Neural cell (in vitro differentiated cells): Measurements from ENCODE around the gene NRIP3. TPM values are rescaled to one million over a fixed set of nuclear protein-coding genes. Genes with fewer than 3 reads are reported as not detected.

Source experiments
- H2AFZ ChIP-seq: fragments of 200-600, 300-800 bp; sonication (generic), shearing (Covaris generic); 2 replicates; pipeline ENCODE4 v1.6.0; 2014; ENCODE audit warnings: low read depth, mild to moderate bottlenecking, antibody characterized with exemption, low read length, moderate library complexity
- H3F3A ChIP-seq: fragments of 200-600 bp; shearing (Covaris generic); 2 replicates; pipeline ENCODE4 v1.6.1; 2016; ENCODE audit warnings: mild to moderate bottlenecking, moderate library complexity, mixed read lengths, antibody characterized with exemption, low read length; ENCODE audit not compliant: insufficient read depth, poor library complexity, severe bottlenecking
- H3K27ac ChIP-seq: fragments of 200-600, 300-800 bp; sonication (generic), shearing (Covaris generic); 2 replicates; pipeline ENCODE4 v1.5.1; 2014; ENCODE audit warnings: mild to moderate bottlenecking, low read length, moderate library complexity
- H3K27me3 ChIP-seq: fragments of 300-800, 200-600 bp; sonication (generic), shearing (Covaris generic); 2 replicates; pipeline ENCODE4 v1.6.0; 2014; ENCODE audit warnings: mild to moderate bottlenecking, low read depth, low read length, moderate library complexity; ENCODE audit not compliant: insufficient read depth
- H3K36me3 ChIP-seq: fragments of 300-800, 200-600 bp; sonication (generic), shearing (Covaris generic); 2 replicates; pipeline ENCODE4 v1.5.1; 2014; ENCODE audit warnings: mild to moderate bottlenecking, antibody characterized with exemption, low read length, moderate library complexity; ENCODE audit not compliant: insufficient read depth
- H3K4me2 ChIP-seq: fragments of 300-800, 200-600 bp; sonication (generic), shearing (Covaris generic); 2 replicates; pipeline ENCODE4 v1.6.0; 2014; ENCODE audit warnings: mild to moderate bottlenecking, low read length
- H3K4me3 ChIP-seq: fragments of 300-800, 200-600 bp; sonication (generic), shearing (Covaris generic); 2 replicates; pipeline ENCODE4 v1.5.1; 2014; ENCODE audit warnings: mild to moderate bottlenecking, low read length, moderate library complexity
- H3K79me2 ChIP-seq: fragments of 200-600 bp; shearing (Covaris generic); replicated peaks from 2 replicates; pipeline ENCODE4 v1.6.0; 2014; ENCODE audit warnings: mild to moderate bottlenecking, low read length, moderate library complexity; ENCODE audit not compliant: insufficient read depth
- H3K9ac ChIP-seq: fragments of 300-800, 200-600 bp; sonication (generic), shearing (Covaris generic); 2 replicates; pipeline ENCODE4 v1.6.1; 2016; ENCODE audit warnings: mild to moderate bottlenecking, low read length, mixed read lengths
- H3K9me2 ChIP-seq: fragments of 200-600 bp; shearing (Covaris generic); 2 replicates; pipeline ENCODE4 v1.6.1; 2016; ENCODE audit warnings: mild to moderate bottlenecking, low read length, mixed read lengths; ENCODE audit not compliant: insufficient read depth
- H3K9me3 ChIP-seq: fragments of 200-600, 300-800 bp; sonication (generic), shearing (Covaris generic); 2 replicates; pipeline ENCODE4 v1.6.1; 2016; ENCODE audit warnings: mild to moderate bottlenecking, mixed run types, low read length, moderate library complexity, mixed read lengths
- H4K20me1 ChIP-seq: fragments of 200-600 bp; shearing (Covaris generic); 2 replicates; pipeline ENCODE4 v1.6.1; 2016; ENCODE audit warnings: mild to moderate bottlenecking, mixed run types; ENCODE audit not compliant: insufficient read depth
- EP300 ChIP-seq: fragments of 450-650 bp; conservative IDR thresholded peaks from 2 replicates; pipeline ENCODE4 v1.6.1; 2014; ENCODE audit warnings: antibody characterized with exemption, mild to moderate bottlenecking, moderate library complexity; ENCODE audit not compliant: poor library complexity, severe bottlenecking
- EZH2 ChIP-seq: fragments of 200-600, 300-800 bp; shearing (Covaris generic), sonication (generic); IDR thresholded peaks from 2 replicates; pipeline ENCODE4 v1.6.1; 2014; ENCODE audit warnings: antibody characterized with exemption, low read length, borderline replicate concordance, mild to moderate bottlenecking; ENCODE audit not compliant: insufficient read depth, poor library complexity, severe bottlenecking
- MXI1 ChIP-seq: fragments of 450-650 bp; conservative IDR thresholded peaks from 2 replicates; pipeline ENCODE4 v1.6.1; 2014; ENCODE audit warnings: antibody characterized with exemption, mild to moderate bottlenecking; ENCODE audit not compliant: poor library complexity, severe bottlenecking
- POLR2AphosphoS5 ChIP-seq: IDR thresholded peaks from 2 replicates; pipeline ENCODE4 v1.6.1; 2012
- RAD21 ChIP-seq: fragments of 450-650 bp; conservative IDR thresholded peaks from 2 replicates; pipeline ENCODE4 v1.6.1; 2014; ENCODE audit warnings: antibody characterized with exemption, mild to moderate bottlenecking, moderate library complexity
- SMC3 ChIP-seq: fragments of 450-650 bp; conservative IDR thresholded peaks from 2 replicates; pipeline ENCODE4 v1.6.1; 2014; ENCODE audit warnings: antibody characterized with exemption, mild to moderate bottlenecking, moderate library complexity; ENCODE audit not compliant: poor library complexity
- TAF1 ChIP-seq: IDR thresholded peaks from 2 replicates; pipeline ENCODE4 v1.6.1; 2012; ENCODE audit warnings: low read depth
- polyA plus RNA-seq: library from polyadenylated mRNA; depleted of rRNA; stranded (reverse); fragments of >200 nt; gene quantifications from 2 replicates; pipeline ENCODE4 v1.2.3, GENCODE V29; 2014
- TF ChIP-seq, protein P1 (sequence below): IDR thresholded peaks from 2 replicates; pipeline ENCODE4 v1.6.1; 2012; ENCODE audit warnings: borderline replicate concordance
- TF ChIP-seq, protein P2 (sequence below): fragments of 450-650 bp; IDR thresholded peaks from 2 replicates; pipeline ENCODE4 v1.5.1; 2014; ENCODE audit warnings: antibody characterized with exemption, mild to moderate bottlenecking, moderate library complexity; ENCODE audit not compliant: poor library complexity, severe bottlenecking

Gene NRIP3
- polyA plus RNA-seq, 1 donor from 2014 or later = 8.8 TPM

DNA sequence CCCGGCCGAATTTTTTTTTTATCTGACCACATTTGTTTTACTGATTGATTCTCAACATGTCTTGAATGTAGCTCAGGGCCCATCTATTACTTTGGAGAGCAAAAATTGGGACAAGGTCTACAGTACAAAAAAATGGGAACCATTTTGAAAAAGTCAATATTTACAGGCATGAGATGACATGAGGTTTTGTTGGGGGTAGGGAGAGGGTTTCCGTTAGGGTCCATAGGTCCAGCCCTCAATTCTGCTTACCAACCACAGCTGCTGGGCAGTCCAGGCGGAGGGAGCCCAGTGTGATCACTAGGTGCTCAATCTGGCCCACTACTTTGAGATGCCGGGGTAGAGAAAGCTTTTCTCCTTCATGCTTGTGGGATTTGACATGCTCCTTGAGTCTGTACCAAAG, 18.3 kb downstream of the NRIP3 start:
- H3K4me3 ChIP-seq = no peak overlapping the region
- H3K27ac ChIP-seq = no peak overlapping the region
- no peaks in the 10 kb centered on the region for H3K27me3 ChIP-seq
- H3K36me3 ChIP-seq = no peaks in the 10 kb centered on the region
- no peaks in the 10 kb centered on the region for H4K20me1 ChIP-seq
- TF ChIP-seq EP300 = no peak
- no peak for TF ChIP-seq MXI1
- TF ChIP-seq, protein P1, sequence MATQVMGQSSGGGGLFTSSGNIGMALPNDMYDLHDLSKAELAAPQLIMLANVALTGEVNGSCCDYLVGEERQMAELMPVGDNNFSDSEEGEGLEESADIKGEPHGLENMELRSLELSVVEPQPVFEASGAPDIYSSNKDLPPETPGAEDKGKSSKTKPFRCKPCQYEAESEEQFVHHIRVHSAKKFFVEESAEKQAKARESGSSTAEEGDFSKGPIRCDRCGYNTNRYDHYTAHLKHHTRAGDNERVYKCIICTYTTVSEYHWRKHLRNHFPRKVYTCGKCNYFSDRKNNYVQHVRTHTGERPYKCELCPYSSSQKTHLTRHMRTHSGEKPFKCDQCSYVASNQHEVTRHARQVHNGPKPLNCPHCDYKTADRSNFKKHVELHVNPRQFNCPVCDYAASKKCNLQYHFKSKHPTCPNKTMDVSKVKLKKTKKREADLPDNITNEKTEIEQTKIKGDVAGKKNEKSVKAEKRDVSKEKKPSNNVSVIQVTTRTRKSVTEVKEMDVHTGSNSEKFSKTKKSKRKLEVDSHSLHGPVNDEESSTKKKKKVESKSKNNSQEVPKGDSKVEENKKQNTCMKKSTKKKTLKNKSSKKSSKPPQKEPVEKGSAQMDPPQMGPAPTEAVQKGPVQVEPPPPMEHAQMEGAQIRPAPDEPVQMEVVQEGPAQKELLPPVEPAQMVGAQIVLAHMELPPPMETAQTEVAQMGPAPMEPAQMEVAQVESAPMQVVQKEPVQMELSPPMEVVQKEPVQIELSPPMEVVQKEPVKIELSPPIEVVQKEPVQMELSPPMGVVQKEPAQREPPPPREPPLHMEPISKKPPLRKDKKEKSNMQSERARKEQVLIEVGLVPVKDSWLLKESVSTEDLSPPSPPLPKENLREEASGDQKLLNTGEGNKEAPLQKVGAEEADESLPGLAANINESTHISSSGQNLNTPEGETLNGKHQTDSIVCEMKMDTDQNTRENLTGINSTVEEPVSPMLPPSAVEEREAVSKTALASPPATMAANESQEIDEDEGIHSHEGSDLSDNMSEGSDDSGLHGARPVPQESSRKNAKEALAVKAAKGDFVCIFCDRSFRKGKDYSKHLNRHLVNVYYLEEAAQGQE = no peak
- TF ChIP-seq POLR2AphosphoS5 = no peak
- no peak for TF ChIP-seq EZH2
- TF ChIP-seq, protein P2, sequence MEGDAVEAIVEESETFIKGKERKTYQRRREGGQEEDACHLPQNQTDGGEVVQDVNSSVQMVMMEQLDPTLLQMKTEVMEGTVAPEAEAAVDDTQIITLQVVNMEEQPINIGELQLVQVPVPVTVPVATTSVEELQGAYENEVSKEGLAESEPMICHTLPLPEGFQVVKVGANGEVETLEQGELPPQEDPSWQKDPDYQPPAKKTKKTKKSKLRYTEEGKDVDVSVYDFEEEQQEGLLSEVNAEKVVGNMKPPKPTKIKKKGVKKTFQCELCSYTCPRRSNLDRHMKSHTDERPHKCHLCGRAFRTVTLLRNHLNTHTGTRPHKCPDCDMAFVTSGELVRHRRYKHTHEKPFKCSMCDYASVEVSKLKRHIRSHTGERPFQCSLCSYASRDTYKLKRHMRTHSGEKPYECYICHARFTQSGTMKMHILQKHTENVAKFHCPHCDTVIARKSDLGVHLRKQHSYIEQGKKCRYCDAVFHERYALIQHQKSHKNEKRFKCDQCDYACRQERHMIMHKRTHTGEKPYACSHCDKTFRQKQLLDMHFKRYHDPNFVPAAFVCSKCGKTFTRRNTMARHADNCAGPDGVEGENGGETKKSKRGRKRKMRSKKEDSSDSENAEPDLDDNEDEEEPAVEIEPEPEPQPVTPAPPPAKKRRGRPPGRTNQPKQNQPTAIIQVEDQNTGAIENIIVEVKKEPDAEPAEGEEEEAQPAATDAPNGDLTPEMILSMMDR = no peak
- TF ChIP-seq RAD21 = no peak
- no peak for TF ChIP-seq SMC3
- no peak for TF ChIP-seq TAF1
- no peaks in the 10 kb centered on the region for H3K79me2 ChIP-seq
- H3K9me2 ChIP-seq = no peaks in the 10 kb centered on the region
- no peak overlapping the region for H3K9ac ChIP-seq
- no peaks in the 10 kb centered on the region for H3K9me3 ChIP-seq
- no peaks in the 10 kb centered on the region for H3F3A ChIP-seq
- no peak overlapping the region for H2AFZ ChIP-seq
- no peak overlapping the region for H3K4me2 ChIP-seq

DNA sequence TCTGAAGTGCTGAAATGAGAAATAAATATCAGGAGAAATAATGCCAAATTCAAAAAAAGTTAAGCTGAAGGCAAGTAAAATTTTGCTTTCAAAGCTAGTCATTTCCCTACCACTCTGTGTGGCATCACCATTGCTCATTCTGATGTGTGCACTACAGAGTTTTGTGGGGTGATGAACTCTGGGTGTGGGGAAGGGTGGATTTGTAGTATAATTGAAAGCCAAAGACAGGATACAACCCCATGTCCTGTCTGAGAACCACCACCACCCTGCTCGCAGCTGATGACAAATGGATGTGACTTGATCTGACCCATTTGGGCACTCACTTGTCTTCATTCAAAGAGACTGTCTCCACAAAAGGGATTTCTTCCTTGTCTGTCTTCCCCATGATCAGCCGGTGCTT, 20.2 kb downstream of the NRIP3 start:
- Histone ChIP-seq H3K9me2 (no peaks in the 10 kb centered on the region), H3K4me2 (no peak overlapping the region), H3K27me3 (no peaks in the 10 kb centered on the region), H4K20me1 (no peaks in the 10 kb centered on the region), H3K4me3 (no peak overlapping the region), H3F3A (no peaks in the 10 kb centered on the region), H3K36me3 (no peaks in the 10 kb centered on the region), H2AFZ (no peak overlapping the region), H3K79me2 (no peaks in the 10 kb centered on the region), H3K27ac (no peak overlapping the region), H3K9ac (no peak overlapping the region), H3K9me3 (no peaks in the 10 kb centered on the region)
- TF ChIP-seq RAD21 (no peak), SMC3 (no peak), MXI1 (no peak), TAF1 (no peak), EZH2 (no peak), EP300 (no peak), POLR2AphosphoS5 (no peak)
- TF ChIP-seq, protein P2 = no peak
- TF ChIP-seq, protein P1 = no peak
